Omental fat pad (tissue), 4 donors: Measurements from ENCODE around the gene PSPC1. TPM values are rescaled to one million over a fixed set of nuclear protein-coding genes. Genes with fewer than 3 reads are reported as not detected.

Experiments used
- ATAC-seq: fragments of 150-250 bp; one replicate; pipeline ENCODE4 v1.9.1; 2016; ENCODE audit warnings: mild to moderate bottlenecking, moderate library complexity; ENCODE audit not compliant: low FRiP score
- DNase-seq: peaks from one replicate; pipeline ENCODE4 v3.0.0-alpha.2; 2019; ENCODE audit warnings: low spot score
- total RNA-seq, 4 donors: library from RNA; depleted of rRNA; stranded (reverse); fragments of >200 nt; gene quantifications; one replicate each; pipeline ENCODE4 v1.1.0, GENCODE V29; 2016
- TF ChIP-seq, protein P1 (sequence below), 3 donors: fragments of 450-650 bp; IDR thresholded peaks; one replicate each; pipeline ENCODE4 v1.5.1; 2016 to 2017; ENCODE audit warnings: antibody characterized with exemption in 3 of 3, mild to moderate bottlenecking in 3 of 3, moderate library complexity in 2 of 3

The PSPC1 gene
- total RNA-seq, 4 donors from 2014 or later: 53.9 to 83.1 (median 69.6) TPM

DNA sequence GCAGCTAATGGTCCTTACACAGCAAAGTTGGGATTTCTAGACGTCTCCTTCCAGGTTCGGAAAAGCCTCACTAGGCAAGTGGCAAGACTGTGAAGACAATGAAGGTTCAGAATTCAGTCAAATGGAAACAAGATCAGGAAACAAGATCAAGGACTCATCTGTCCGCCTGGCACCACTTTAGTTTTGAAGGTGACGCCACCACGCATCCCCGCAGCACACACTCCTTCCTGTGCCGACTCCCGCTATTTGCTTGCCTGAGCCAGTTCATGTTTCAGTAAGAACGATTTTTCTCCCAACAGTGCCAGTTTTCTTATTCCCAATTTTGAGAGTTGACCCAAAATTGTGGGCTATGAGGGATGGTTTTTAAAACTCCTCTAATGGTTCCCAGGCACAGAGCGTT, 107.8 kb downstream of the PSPC1 start:
- ATAC-seq (no peak), DNase-seq (no peak)
- TF ChIP-seq, protein P1, sequence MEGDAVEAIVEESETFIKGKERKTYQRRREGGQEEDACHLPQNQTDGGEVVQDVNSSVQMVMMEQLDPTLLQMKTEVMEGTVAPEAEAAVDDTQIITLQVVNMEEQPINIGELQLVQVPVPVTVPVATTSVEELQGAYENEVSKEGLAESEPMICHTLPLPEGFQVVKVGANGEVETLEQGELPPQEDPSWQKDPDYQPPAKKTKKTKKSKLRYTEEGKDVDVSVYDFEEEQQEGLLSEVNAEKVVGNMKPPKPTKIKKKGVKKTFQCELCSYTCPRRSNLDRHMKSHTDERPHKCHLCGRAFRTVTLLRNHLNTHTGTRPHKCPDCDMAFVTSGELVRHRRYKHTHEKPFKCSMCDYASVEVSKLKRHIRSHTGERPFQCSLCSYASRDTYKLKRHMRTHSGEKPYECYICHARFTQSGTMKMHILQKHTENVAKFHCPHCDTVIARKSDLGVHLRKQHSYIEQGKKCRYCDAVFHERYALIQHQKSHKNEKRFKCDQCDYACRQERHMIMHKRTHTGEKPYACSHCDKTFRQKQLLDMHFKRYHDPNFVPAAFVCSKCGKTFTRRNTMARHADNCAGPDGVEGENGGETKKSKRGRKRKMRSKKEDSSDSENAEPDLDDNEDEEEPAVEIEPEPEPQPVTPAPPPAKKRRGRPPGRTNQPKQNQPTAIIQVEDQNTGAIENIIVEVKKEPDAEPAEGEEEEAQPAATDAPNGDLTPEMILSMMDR (IDR thresholded peaks at IDR 0.05): no peak

DNA sequence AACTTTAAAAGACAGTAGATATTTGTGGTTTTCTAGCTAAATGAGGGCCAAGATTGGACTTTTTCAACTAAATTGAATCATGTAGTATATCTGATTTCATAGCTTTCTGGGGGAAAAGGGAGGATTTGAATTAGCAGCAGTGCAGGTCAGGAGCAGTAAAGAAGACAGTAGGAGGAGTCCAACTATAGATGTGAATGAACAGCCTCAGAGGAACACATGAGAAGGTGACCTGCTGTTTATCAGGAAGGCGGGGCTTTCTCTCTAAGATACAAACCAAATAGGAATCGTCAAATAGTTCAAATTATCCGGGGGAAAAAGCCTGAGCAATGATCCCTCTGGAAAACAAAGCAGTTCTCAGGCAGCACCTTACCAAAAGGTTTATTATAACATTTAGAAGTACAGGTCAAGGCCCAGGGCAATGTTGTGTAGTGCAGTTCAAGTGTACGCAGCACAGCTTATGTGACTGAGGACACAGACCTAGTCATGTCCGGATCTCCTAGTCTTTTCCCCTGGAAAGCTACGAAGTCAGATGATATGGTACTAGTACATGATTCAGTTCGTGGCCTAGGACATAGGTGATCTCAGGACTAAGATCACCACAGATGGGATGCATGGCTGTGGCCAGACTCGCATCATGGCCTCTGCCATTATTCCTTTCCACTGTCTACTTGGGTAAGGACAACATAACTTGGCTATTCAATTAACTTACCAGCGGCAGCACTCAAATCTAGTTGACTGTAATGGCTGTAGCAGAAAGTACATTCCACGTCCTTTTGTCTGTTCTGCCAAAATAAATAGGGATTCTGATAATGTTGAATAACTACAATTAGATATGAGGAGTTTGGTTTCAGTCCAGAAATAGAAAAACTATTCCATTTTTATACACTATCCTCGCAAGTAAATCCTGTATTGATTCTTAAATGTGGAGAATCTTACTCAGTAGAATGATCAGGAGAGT, 109.0 kb downstream of the PSPC1 start:
- TF ChIP-seq, protein P1 (IDR thresholded peaks at IDR 0.05): no peak
- ATAC-seq (no peak), DNase-seq (no peak)

GRCh38 chr13:19672990-19673389, 109.8 kb downstream of the PSPC1 start:
- ATAC-seq (no peak), DNase-seq (no peak)
- TF ChIP-seq, protein P1 (IDR thresholded peaks at IDR 0.05): no peak

DNA sequence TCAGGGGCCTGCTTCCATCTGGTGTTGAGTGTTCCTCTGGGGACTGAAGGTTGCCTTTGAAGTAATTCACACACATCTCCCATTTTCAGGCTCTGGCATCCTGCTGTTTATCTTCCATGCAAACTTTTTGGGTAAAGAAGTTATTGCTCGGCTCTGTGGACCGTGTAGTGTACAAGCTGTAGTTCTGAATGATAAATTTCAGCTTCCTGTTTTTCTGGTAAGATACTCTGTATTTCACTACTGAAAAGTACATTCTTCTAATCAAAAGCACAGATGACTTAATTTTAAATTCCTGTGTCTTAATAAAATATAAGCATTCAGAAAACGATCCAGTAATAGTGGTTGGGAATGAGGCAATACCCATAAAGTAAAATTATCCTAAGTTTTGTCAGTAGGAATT, 112.6 kb downstream of the PSPC1 start:
- TF ChIP-seq, protein P1 (IDR thresholded peaks at IDR 0.05): no peak
- ATAC-seq (no peak), DNase-seq (no peak)

- TF ChIP-seq, protein P1 (IDR thresholded peaks at IDR 0.05): no peak
- ATAC-seq (no peak), DNase-seq (no peak)
Observed at GRCh38 chr13:19668778-19669177, 114.0 kb downstream of the PSPC1 start.

DNA sequence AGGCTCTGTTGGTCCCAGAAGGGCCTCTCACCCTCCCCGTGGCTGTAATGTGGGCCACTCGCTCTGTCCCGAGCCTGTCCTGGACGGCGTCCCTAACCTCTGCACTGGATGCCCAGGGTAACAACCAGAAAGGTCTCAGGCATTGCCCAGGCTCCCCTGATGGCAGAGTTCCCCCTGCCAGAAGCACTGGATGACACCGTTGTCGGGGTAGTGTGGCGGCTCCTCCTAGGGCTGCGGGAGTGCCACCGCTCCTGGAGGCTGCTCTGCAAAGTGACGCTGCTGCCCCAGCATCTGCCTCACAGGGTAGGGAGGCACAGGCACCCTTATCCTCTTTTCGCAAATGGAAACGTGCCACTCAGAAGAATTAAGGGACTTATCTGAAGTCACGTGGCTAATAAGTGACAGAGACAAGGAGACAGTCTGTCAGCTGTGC, 117.3 kb downstream of the PSPC1 start:
- DNase-seq (no peak), ATAC-seq (no peak)
- TF ChIP-seq, protein P1 (IDR thresholded peaks at IDR 0.05): no peak
